Measurements from ENCODE around the gene MMP13.

DNA sequence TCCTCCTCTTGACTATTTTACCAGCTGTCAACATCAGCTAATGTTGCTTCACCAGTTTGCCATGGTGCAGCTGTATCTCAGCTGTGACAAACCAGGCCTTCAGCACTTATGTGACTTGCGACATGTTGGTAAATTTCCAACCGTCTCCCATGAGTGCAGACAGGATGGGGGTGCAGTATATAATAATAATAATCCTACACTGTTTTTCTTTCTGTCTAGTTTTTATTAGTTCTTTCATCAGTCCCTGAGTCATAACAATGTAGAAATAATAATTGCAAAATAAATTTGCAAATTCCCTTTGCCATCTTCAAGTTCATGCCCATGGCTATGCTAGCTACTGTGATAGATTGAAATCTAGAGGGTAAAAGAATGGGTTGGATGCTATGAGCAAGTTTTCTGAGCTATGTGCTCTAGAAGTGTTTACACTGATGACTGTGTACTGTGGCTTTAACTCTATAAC, 4.9 kb downstream of the MMP13 start:
- TF ChIP-seq CTCF (IDR thresholded peaks at IDR 0.05) (no peak), POLR2A (IDR thresholded peaks at IDR 0.05) (no peak)

Measured in esophagus squamous epithelium (tissue), 4 donors.